HG03354 (cell line): ENCODE data around the gene COL4A4.

ENCODE experiments used
- ATAC-seq: cut with Tn5 transposase; IDR thresholded peaks from one replicate; pipeline ENCODE4 v1.9.1; 2021; ENCODE audit warnings: mild to moderate bottlenecking; ENCODE audit not compliant: unreplicated experiment, poor library complexity, severe bottlenecking

Gene COL4A4

GRCh38 chr2:227038550-227039189 lies 125.3 kb downstream of the COL4A4 start:
- no peak for ATAC-seq

- ATAC-seq, result no peak
Measured at GRCh38 chr2:227036527-227036926, 127.5 kb downstream of the COL4A4 start.

- ATAC-seq, result no peak
Measured at GRCh38 chr2:227035711-227036367, 128.2 kb downstream of the COL4A4 start.

GRCh38 chr2:227033471-227034148 lies 130.4 kb downstream of the COL4A4 start:
- peak; percentile 86 for ATAC-seq

- no peak for ATAC-seq
Measured at GRCh38 chr2:227031379-227031778, 132.6 kb downstream of the COL4A4 start.

GRCh38 chr2:227030789-227031188 lies 133.2 kb downstream of the COL4A4 start:
- no peak for ATAC-seq

- ATAC-seq, result no peak
Measured at GRCh38 chr2:227029426-227030105, 134.4 kb downstream of the COL4A4 start.

- no peak for ATAC-seq
Measured at GRCh38 chr2:227025510-227025909, 138.5 kb downstream of the COL4A4 start.

- no peak for ATAC-seq
Measured at GRCh38 chr2:227022608-227023007, 141.4 kb downstream of the COL4A4 start.

- ATAC-seq, result no peak
Measured at GRCh38 chr2:227020416-227020815, 143.6 kb downstream of the COL4A4 start.

GRCh38 chr2:227016894-227017293 lies 147.1 kb downstream of the COL4A4 start:
- no peak for ATAC-seq

- no peak for ATAC-seq
Measured at GRCh38 chr2:227013881-227014280, 150.1 kb downstream of the COL4A4 start.

- no peak for ATAC-seq
Measured at GRCh38 chr2:227013330-227013729, 150.7 kb downstream of the COL4A4 start.

- no peak for ATAC-seq
Measured at GRCh38 chr2:227010433-227010832, 153.6 kb downstream of the COL4A4 start.

GRCh38 chr2:227007940-227008339 lies 156.1 kb downstream of the COL4A4 start:
- no peak for ATAC-seq

- ATAC-seq, result no peak
Measured at GRCh38 chr2:227007148-227007547, 156.9 kb downstream of the COL4A4 start.

GRCh38 chr2:227006189-227006897 lies 157.7 kb downstream of the COL4A4 start:
- no peak for ATAC-seq

- ATAC-seq, result no peak
Measured at GRCh38 chr2:227004482-227004881, 159.5 kb downstream of the COL4A4 start.

GRCh38 chr2:227000123-227000522 lies 163.9 kb downstream of the COL4A4 start:
- no peak for ATAC-seq

- ATAC-seq, result no peak
Measured at GRCh38 chr2:226999661-227000060, 164.3 kb downstream of the COL4A4 start.
